ENCODE results near the gene PTMA.

PTMA gene

GRCh38 chr2:231693956-231694355 is 14.4 kb upstream of the PTMA start:
- TF ChIP-seq, protein P1, sequence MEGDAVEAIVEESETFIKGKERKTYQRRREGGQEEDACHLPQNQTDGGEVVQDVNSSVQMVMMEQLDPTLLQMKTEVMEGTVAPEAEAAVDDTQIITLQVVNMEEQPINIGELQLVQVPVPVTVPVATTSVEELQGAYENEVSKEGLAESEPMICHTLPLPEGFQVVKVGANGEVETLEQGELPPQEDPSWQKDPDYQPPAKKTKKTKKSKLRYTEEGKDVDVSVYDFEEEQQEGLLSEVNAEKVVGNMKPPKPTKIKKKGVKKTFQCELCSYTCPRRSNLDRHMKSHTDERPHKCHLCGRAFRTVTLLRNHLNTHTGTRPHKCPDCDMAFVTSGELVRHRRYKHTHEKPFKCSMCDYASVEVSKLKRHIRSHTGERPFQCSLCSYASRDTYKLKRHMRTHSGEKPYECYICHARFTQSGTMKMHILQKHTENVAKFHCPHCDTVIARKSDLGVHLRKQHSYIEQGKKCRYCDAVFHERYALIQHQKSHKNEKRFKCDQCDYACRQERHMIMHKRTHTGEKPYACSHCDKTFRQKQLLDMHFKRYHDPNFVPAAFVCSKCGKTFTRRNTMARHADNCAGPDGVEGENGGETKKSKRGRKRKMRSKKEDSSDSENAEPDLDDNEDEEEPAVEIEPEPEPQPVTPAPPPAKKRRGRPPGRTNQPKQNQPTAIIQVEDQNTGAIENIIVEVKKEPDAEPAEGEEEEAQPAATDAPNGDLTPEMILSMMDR (IDR thresholded peaks at IDR 0.05; ENCODE audit: low read length): no peak
- TF ChIP-seq EZH2 (IDR thresholded peaks at IDR 0.05; ENCODE audit: borderline replicate concordance, low read length): no peak
- no peaks in the 10 kb centered on the region for H3F3A ChIP-seq (ENCODE audit: insufficient read depth, low read length)
- H3K9me3 ChIP-seq (ENCODE audit: low read length): no peaks in the 10 kb centered on the region
- no peak overlapping the region for H3K4me3 ChIP-seq (ENCODE audit: low read depth, low read length, poor library complexity, severe bottlenecking)
- no peaks in the 10 kb centered on the region for H3K4me1 ChIP-seq (ENCODE audit: insufficient read depth, low read length, severe bottlenecking)
- H4K20me1 ChIP-seq (ENCODE audit: insufficient read depth, low read length): no peaks in the 10 kb centered on the region
- peaks cover 4% of the 10 kb centered on the region; the same call in 1 of the 2 replicates for H3K27me3 ChIP-seq (ENCODE audit: insufficient read depth, low read length)
- no peaks in the 10 kb centered on the region for H3K36me3 ChIP-seq (ENCODE audit: insufficient read depth, low read length)
- H3K9ac ChIP-seq (ENCODE audit: low read length): no peak overlapping the region
- H3K9me2 ChIP-seq (ENCODE audit: low read depth, low read length): no peaks in the 10 kb centered on the region
- no peaks in the 10 kb centered on the region for H3K79me2 ChIP-seq (ENCODE audit: insufficient read depth, low read length)
- no peak overlapping the region for H3K4me2 ChIP-seq (ENCODE audit: low read length)
- no peak overlapping the region for H2AFZ ChIP-seq (ENCODE audit: low read length)
- no peak overlapping the region for H3K27ac ChIP-seq (ENCODE audit: low read depth, low read length, poor library complexity, severe bottlenecking)

DNA sequence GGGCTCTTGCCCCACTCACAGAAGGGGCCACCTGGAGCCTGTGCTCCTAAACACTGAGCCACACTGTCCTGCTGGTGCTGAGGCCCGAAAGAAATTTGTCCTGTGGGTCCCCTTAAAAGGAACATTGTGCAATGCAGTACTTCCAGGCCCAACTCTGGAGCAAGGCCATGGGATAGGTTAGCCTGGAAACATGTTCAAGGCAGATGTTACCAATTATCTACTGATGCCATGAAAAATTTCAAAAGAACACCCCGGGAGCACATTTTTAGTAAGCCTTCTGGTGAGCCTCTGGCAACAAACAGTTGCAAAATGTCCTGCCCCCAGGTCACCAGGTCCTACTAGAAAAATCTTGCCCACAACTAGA is 12.3 kb upstream of the PTMA start:
- no peaks in the 10 kb centered on the region for H3F3A ChIP-seq (ENCODE audit: insufficient read depth, low read length)
- H2AFZ ChIP-seq (ENCODE audit: low read length): no peak overlapping the region
- no peak overlapping the region for H3K4me3 ChIP-seq (ENCODE audit: low read depth, low read length, poor library complexity, severe bottlenecking)
- H3K27me3 ChIP-seq (ENCODE audit: insufficient read depth, low read length): no peaks in the 10 kb centered on the region
- H3K4me2 ChIP-seq (ENCODE audit: low read length): no peak overlapping the region
- H3K4me1 ChIP-seq (ENCODE audit: insufficient read depth, low read length, severe bottlenecking): no peaks in the 10 kb centered on the region
- no peaks in the 10 kb centered on the region for H3K36me3 ChIP-seq (ENCODE audit: insufficient read depth, low read length)
- TF ChIP-seq, protein P1 (IDR thresholded peaks at IDR 0.05; ENCODE audit: low read length): no peak
- no peak for TF ChIP-seq EZH2 (IDR thresholded peaks at IDR 0.05; ENCODE audit: borderline replicate concordance, low read length)
- H3K79me2 ChIP-seq (ENCODE audit: insufficient read depth, low read length): no peaks in the 10 kb centered on the region
- H3K9me3 ChIP-seq (ENCODE audit: low read length): no peaks in the 10 kb centered on the region
- no peaks in the 10 kb centered on the region for H3K9me2 ChIP-seq (ENCODE audit: low read depth, low read length)
- no peak overlapping the region for H3K9ac ChIP-seq (ENCODE audit: low read length)
- no peaks in the 10 kb centered on the region for H4K20me1 ChIP-seq (ENCODE audit: insufficient read depth, low read length)
- H3K27ac ChIP-seq (ENCODE audit: low read depth, low read length, poor library complexity, severe bottlenecking): no peak overlapping the region

DNA sequence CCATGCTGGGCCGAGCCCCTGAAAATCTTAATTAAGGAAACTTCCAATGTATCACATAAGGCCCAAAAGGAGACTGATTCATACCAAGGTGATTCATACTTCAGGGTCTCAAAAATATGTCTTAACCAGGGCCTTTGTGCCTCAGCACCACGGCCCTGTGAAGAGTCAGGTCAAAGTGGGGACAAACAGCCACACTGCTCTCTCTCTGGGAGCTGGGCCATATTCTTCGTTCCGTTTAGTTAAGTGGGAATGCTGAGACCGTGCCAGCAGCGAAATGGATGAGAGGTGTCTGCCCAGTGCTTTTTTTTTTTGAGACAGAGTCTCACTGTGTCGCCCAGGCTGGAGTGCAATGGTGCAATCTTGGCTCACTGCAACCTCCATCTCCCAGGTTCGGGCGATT is 9.3 kb upstream of the PTMA start:
- TF ChIP-seq, protein P1 (IDR thresholded peaks at IDR 0.05; ENCODE audit: low read length): no peak
- TF ChIP-seq EZH2 (IDR thresholded peaks at IDR 0.05; ENCODE audit: borderline replicate concordance, low read length): no peak
- Histone ChIP-seq H3K9ac (ENCODE audit: low read length) (no peak overlapping the region), H3K27ac (ENCODE audit: low read depth, low read length, poor library complexity, severe bottlenecking) (no peak overlapping the region), H4K20me1 (ENCODE audit: insufficient read depth, low read length) (no peaks in the 10 kb centered on the region), H3K9me2 (ENCODE audit: low read depth, low read length) (no peaks in the 10 kb centered on the region), H3K9me3 (ENCODE audit: low read length) (no peaks in the 10 kb centered on the region), H2AFZ (ENCODE audit: low read length) (no peak overlapping the region), H3K27me3 (ENCODE audit: insufficient read depth, low read length) (no peaks in the 10 kb centered on the region), H3K4me1 (ENCODE audit: insufficient read depth, low read length, severe bottlenecking) (peaks cover 9% of the 10 kb centered on the region), H3K4me2 (ENCODE audit: low read length) (no peak overlapping the region), H3K36me3 (ENCODE audit: insufficient read depth, low read length) (no peaks in the 10 kb centered on the region), H3K79me2 (ENCODE audit: insufficient read depth, low read length) (no peaks in the 10 kb centered on the region), H3K4me3 (ENCODE audit: low read depth, low read length, poor library complexity, severe bottlenecking) (no peak overlapping the region), H3F3A (ENCODE audit: insufficient read depth, low read length) (no peaks in the 10 kb centered on the region)
